Cardiac fibroblast (primary cell): ENCODE data around the gene ADAM10.

Experiments
- DNase-seq, 2 donors: peaks; one replicate each; pipeline versions ENCODE4 v3.0.0 to v3.0.0-alpha.2; 2010; ENCODE audit warnings: low read depth in 2 of 2
- H3K4me3 ChIP-seq, 2 donors: replicated peaks in 1 of 2; 1 replicate in 1 of 2; 2 replicates in 1 of 2; pipeline ENCODE4 v1.5.1; 2011; ENCODE audit warnings: low read depth in 2 of 2, low read length in 2 of 2, mild to moderate bottlenecking in 2 of 2, moderate library complexity in 1 of 2
- CTCF ChIP-seq: IDR thresholded peaks from one replicate; pipeline ENCODE4 v1.5.1; 2011; ENCODE audit warnings: low read depth, mild to moderate bottlenecking, low read length, inconsistent platforms

Gene ADAM10

DNA sequence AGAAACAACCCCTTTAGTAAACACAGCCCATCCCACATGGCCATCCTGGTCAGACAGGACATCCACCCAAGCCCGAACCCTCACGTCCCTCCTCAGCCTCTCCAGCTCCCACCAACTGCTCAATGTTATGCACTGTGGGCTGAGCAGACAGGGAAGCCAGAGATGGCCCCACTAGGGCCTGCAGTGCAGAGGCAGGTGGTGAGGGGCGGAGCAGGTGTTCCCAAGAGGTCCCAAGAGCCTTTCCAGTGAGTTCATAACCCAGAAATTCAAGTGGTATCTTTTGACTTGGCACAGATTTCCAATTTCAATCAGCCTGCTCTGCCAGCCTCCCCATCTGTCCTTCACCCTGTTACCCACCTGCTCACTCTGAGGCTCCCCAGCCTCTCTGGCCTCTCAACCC is 187.4 kb downstream of the ADAM10 start:
- no peak for DNase-seq
- no peak overlapping the region for H3K4me3 ChIP-seq
- no peak for TF ChIP-seq CTCF

GRCh38 chr15:58561321-58561720 is 188.2 kb downstream of the ADAM10 start:
- no peak for DNase-seq
- H3K4me3 ChIP-seq, result no peak overlapping the region
- no peak for TF ChIP-seq CTCF

- no peak overlapping the region for H3K4me3 ChIP-seq
- no peak for TF ChIP-seq CTCF
- DNase-seq, result no peak
These were observed 189.5 kb downstream of the ADAM10 start for GRCh38 chr15:58559904-58560588.

DNA sequence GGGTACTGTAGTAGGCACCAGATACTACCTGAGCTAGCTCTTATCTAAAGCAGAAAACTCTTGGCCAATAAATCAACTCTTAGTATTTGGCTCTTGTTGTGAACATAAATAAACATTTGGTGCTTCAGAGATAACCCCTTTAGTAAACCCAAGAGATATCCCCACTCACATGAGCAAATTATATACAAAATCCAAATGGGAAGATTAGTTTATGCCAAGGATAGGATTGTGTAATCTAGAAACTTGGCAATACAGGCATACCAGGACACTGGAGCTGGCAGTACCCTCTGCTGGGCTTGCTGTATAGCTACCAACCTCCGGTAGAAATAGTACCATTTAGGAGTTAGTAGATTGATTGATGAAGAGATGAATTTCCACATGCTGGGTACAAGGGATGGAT is 190.7 kb downstream of the ADAM10 start:
- no peak for TF ChIP-seq CTCF
- no peak overlapping the region for H3K4me3 ChIP-seq
- DNase-seq, result no peak

- DNase-seq, result no peak
- TF ChIP-seq CTCF, result no peak
- H3K4me3 ChIP-seq, result no peak overlapping the region
These were observed 193.0 kb downstream of the ADAM10 start for GRCh38 chr15:58556541-58556940.

DNA sequence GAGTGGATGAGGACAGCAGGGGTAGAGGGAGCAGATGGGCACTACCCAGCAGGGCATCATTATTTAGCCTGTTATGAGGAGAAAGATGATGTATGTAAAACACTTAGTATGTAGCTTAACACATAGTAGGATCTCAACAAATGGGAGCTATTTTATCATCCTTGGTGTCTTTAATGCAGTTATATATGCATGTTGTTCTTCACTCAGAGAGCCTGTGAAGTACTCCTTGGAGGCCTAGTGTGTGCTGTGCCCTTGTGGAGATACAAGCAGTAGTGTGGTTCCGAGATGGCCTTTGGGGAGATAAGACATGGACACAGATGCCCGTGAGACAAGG is 193.5 kb downstream of the ADAM10 start:
- TF ChIP-seq CTCF, result no peak
- no peak for DNase-seq
- H3K4me3 ChIP-seq, result no peak overlapping the region
